PFSK-1 (cell line): ENCODE data around the gene MACF1.

Source experiments
- POLR2AphosphoS5 ChIP-seq: IDR thresholded peaks from 2 replicates; pipeline ENCODE4 v1.6.1; 2012; ENCODE audit warnings: low read depth, mild to moderate bottlenecking, control low read depth, low read length, moderate library complexity
- REST ChIP-seq, 2 experiments: IDR thresholded peaks; 2 replicates each; pipeline versions ENCODE4 v1.6.1 to v1.8.0; 2011 to 2012; ENCODE audit warnings: low read depth in 2 of 2, low read length in 2 of 2, control low read depth in 1 of 2, inconsistent platforms in 1 of 2, mild to moderate bottlenecking in 1 of 2, moderate library complexity in 1 of 2; ENCODE audit not compliant: insufficient read depth in 1 of 2
- SIN3A ChIP-seq: IDR thresholded peaks from 2 replicates; pipeline ENCODE4 v1.6.1; 2012; ENCODE audit warnings: mild to moderate bottlenecking, low read length, moderate library complexity, borderline replicate concordance; ENCODE audit not compliant: insufficient read depth

DNA sequence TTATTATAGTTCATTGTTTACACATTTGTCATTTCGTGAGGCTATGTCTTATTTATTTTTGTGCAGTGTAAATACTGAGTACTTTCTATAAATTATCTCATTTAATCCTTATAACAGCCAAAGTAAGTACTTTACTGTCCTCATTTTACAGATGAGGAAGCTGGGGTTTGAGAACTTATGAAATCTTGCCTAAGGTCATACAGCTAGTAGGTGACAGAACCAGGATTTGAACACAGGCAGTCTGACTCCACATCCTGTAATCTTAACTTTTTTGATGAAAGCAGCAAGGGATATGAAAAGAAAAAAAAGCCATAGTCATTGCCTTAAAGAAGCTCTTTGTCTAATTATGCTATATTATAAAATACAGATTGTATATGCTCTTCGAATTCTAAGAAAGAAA lies 179.8 kb downstream of the MACF1 start:
- no peak for TF ChIP-seq POLR2AphosphoS5
- TF ChIP-seq REST (IDR thresholded peaks at IDR 0.05; ENCODE audit: insufficient read depth in 1 of 2, low read depth in 2 of 2, low read length in 2 of 2): no peak
- no peak for TF ChIP-seq SIN3A
